Endothelial cell (in vitro differentiated cells): Measurements from ENCODE around the gene CD47. TPM values are rescaled to one million over a fixed set of nuclear protein-coding genes. Genes with fewer than 3 reads are reported as not detected.

Source experiments
- DNase-seq: peaks from one replicate; pipeline ENCODE4 v3.0.0; 2021; ENCODE audit warnings: low spot score
- H3K27ac Mint-ChIP-seq: one replicate; pipeline ENCODE4 v1.8.0; 2021; ENCODE audit warnings: mixed read lengths, inconsistent platforms; ENCODE audit not compliant: unreplicated experiment
- H3K27me3 Mint-ChIP-seq: one replicate; pipeline ENCODE4 v1.8.0; 2021; ENCODE audit warnings: mild to moderate bottlenecking, moderate library complexity, mixed read lengths, inconsistent platforms; ENCODE audit not compliant: unreplicated experiment
- H3K36me3 Mint-ChIP-seq: one replicate; pipeline ENCODE4 v1.8.0; 2021; ENCODE audit warnings: mild to moderate bottlenecking, low read depth, mixed read lengths, inconsistent platforms; ENCODE audit not compliant: unreplicated experiment
- H3K4me1 Mint-ChIP-seq: one replicate; pipeline ENCODE4 v1.8.0; 2021; ENCODE audit warnings: mild to moderate bottlenecking, mixed read lengths, inconsistent platforms; ENCODE audit not compliant: unreplicated experiment
- H3K4me3 Mint-ChIP-seq: one replicate; pipeline ENCODE4 v1.8.0; 2021; ENCODE audit warnings: mild to moderate bottlenecking, mixed read lengths, inconsistent platforms; ENCODE audit not compliant: unreplicated experiment
- H3K9me3 Mint-ChIP-seq: one replicate; pipeline ENCODE4 v1.8.0; 2021; ENCODE audit warnings: mixed read lengths, inconsistent platforms; ENCODE audit not compliant: unreplicated experiment
- total RNA-seq: library from RNA; stranded (reverse); fragmentation: NEBNext Ultra II Directional; extraction: Animal tissue kit (Norgen Biotek cat#: 25700); gene quantifications from one replicate; pipeline ENCODE4 v1.2.1, GENCODE V29; 2021; ENCODE audit not compliant: unreplicated experiment
- TF ChIP-seq, protein P1 (sequence below): fragments of 200-600 bp; sonication (generic); IDR thresholded peaks from one replicate; pipeline ENCODE4 v1.5.0; 2021; ENCODE audit warnings: antibody characterized with exemption; ENCODE audit not compliant: unreplicated experiment

The CD47 gene
- total RNA-seq, 1 donor from 2014 or later: 89.6 TPM

DNA sequence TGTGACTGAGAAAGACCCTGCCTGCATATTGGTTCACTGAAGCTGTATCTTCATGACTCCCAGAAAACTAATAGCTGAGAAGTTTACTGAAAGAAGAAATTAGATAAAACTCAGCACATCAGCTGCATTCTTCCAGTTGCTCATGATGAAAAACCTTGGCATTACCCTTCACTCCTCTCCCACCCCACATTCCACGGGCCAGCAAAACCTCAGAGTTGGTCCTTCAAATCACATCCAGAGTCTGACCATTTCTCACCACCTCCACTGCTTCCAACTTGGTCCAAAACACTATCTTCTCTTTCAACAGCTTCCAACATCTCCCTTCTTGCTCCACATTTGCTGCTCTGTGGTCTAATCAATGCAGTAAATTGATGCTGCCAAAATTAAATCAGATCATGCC, 97.1 kb downstream of the CD47 start:
- TF ChIP-seq, protein P1, sequence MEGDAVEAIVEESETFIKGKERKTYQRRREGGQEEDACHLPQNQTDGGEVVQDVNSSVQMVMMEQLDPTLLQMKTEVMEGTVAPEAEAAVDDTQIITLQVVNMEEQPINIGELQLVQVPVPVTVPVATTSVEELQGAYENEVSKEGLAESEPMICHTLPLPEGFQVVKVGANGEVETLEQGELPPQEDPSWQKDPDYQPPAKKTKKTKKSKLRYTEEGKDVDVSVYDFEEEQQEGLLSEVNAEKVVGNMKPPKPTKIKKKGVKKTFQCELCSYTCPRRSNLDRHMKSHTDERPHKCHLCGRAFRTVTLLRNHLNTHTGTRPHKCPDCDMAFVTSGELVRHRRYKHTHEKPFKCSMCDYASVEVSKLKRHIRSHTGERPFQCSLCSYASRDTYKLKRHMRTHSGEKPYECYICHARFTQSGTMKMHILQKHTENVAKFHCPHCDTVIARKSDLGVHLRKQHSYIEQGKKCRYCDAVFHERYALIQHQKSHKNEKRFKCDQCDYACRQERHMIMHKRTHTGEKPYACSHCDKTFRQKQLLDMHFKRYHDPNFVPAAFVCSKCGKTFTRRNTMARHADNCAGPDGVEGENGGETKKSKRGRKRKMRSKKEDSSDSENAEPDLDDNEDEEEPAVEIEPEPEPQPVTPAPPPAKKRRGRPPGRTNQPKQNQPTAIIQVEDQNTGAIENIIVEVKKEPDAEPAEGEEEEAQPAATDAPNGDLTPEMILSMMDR: no peak
- no peak for DNase-seq
- H3K4me1 Mint-ChIP-seq: no peaks in the 10 kb centered on the region

More for the DNA sequence above, 97.1 kb downstream of the CD47 start:
- no peak overlapping the region for H3K27ac Mint-ChIP-seq
- no peaks in the 10 kb centered on the region for H3K9me3 Mint-ChIP-seq
- H3K27me3 Mint-ChIP-seq: no peaks in the 10 kb centered on the region
- H3K36me3 Mint-ChIP-seq: no peaks in the 10 kb centered on the region
- H3K4me3 Mint-ChIP-seq: no peak overlapping the region

Other genes with a start within 250 kb of the CD47 start
- 31.4 TPM for gene IFT57, start 131.4 kb upstream of the CD47 start, total RNA-seq
- not detected for gene HHLA2, start 205.5 kb upstream of the CD47 start, total RNA-seq